Neural progenitor cell (in vitro differentiated cells): ENCODE measurements around the gene RXRA. TPM values are rescaled to one million over a fixed set of nuclear protein-coding genes. Genes with fewer than 3 reads are reported as not detected.

Source experiments
- DNase-seq: peaks from one replicate; pipeline ENCODE4 v3.0.0-alpha.2; 2016; ENCODE audit warnings: low spot score
- H2AFZ ChIP-seq: fragments of 200-600 bp; sonication (generic); replicated peaks from 2 replicates; pipeline ENCODE4 v1.6.1; 2016; ENCODE audit warnings: antibody characterized with exemption
- H3F3A ChIP-seq: fragments of 200-600 bp; sonication (generic); 2 replicates; pipeline ENCODE4 v1.6.1; 2016; ENCODE audit warnings: antibody characterized with exemption, low read depth
- H3K27ac ChIP-seq: fragments of 200-600 bp; sonication (generic); 2 replicates; pipeline ENCODE4 v1.5.1; 2016; ENCODE audit warnings: mild to moderate bottlenecking
- H3K27me3 ChIP-seq: fragments of 200-600 bp; sonication (generic); 2 replicates; pipeline ENCODE4 v1.6.1; 2016; ENCODE audit warnings: mild to moderate bottlenecking, moderate library complexity
- H3K36me3 ChIP-seq: fragments of 200-600 bp; sonication (generic); 2 replicates; pipeline ENCODE4 v1.5.1; 2016
- H3K4me1 ChIP-seq: fragments of 200-600 bp; sonication (generic); 2 replicates; pipeline ENCODE4 v1.6.1; 2016; ENCODE audit warnings: mixed run types
- H3K4me2 ChIP-seq: fragments of 200-600 bp; sonication (generic); 2 replicates; pipeline ENCODE4 v1.6.1; 2016
- H3K4me3 ChIP-seq: fragments of 200-600 bp; sonication (generic); 2 replicates; pipeline ENCODE4 v1.5.1; 2016
- H3K79me2 ChIP-seq: fragments of 200-600 bp; sonication (generic); 2 replicates; pipeline ENCODE4 v1.6.1; 2016; ENCODE audit warnings: low read depth
- H3K9ac ChIP-seq: fragments of 200-600 bp; sonication (generic); 2 replicates; pipeline ENCODE4 v1.6.1; 2016
- H3K9me3 ChIP-seq: fragments of 200-600 bp; sonication (generic); 2 replicates; pipeline ENCODE4 v1.5.1; 2016; ENCODE audit warnings: low read depth
- H4K20me1 ChIP-seq: fragments of 200-600 bp; sonication (generic); 2 replicates; pipeline ENCODE4 v1.6.1; 2016; ENCODE audit warnings: low read depth
- H3K27ac Mint-ChIP-seq: 3 replicates; pipeline ENCODE4 v1.8.0; 2021; ENCODE audit warnings: mixed read lengths
- H3K27me3 Mint-ChIP-seq: 2 replicates; pipeline ENCODE4 v1.8.0; 2022; ENCODE audit warnings: low read depth, mild to moderate bottlenecking, inconsistent platforms, moderate library complexity, mixed read lengths; ENCODE audit not compliant: insufficient read depth
- H3K36me3 Mint-ChIP-seq: 3 replicates; pipeline ENCODE4 v1.8.0; 2021; ENCODE audit warnings: mixed read lengths
- H3K4me1 Mint-ChIP-seq: 3 replicates; pipeline ENCODE4 v1.8.0; 2021; ENCODE audit warnings: mixed read lengths
- H3K4me3 Mint-ChIP-seq: 3 replicates; pipeline ENCODE4 v1.8.0; 2021; ENCODE audit warnings: mild to moderate bottlenecking, moderate library complexity, mixed read lengths
- H3K9me3 Mint-ChIP-seq: 3 replicates; pipeline ENCODE4 v1.8.0; 2020; ENCODE audit warnings: mixed read lengths
- EZH2 ChIP-seq: fragments of 200-600 bp; sonication (generic); IDR thresholded peaks from 2 replicates; pipeline ENCODE4 v1.6.1; 2017; ENCODE audit warnings: antibody characterized with exemption, mild to moderate bottlenecking, moderate library complexity
- EZH2phosphoT487 ChIP-seq: fragments of 200-600 bp; sonication (generic); IDR thresholded peaks from 2 replicates; pipeline ENCODE4 v1.6.1; 2017; ENCODE audit warnings: antibody characterized with exemption
- total RNA-seq: library from RNA; depleted of rRNA; stranded (reverse); fragments of >200 nt; gene quantifications from 2 replicates; pipeline ENCODE4 v1.2.3, GENCODE V29; 2015; ENCODE audit warnings: low replicate concordance
- TF ChIP-seq, protein P1 (sequence below): fragments of 200-600 bp; sonication (generic); IDR thresholded peaks from 2 replicates; pipeline ENCODE4 v1.5.1; 2017; ENCODE audit warnings: antibody characterized with exemption, mild to moderate bottlenecking

RXRA gene
- total RNA-seq, 1 donor from 2014 or later, result 11.6 TPM

DNA sequence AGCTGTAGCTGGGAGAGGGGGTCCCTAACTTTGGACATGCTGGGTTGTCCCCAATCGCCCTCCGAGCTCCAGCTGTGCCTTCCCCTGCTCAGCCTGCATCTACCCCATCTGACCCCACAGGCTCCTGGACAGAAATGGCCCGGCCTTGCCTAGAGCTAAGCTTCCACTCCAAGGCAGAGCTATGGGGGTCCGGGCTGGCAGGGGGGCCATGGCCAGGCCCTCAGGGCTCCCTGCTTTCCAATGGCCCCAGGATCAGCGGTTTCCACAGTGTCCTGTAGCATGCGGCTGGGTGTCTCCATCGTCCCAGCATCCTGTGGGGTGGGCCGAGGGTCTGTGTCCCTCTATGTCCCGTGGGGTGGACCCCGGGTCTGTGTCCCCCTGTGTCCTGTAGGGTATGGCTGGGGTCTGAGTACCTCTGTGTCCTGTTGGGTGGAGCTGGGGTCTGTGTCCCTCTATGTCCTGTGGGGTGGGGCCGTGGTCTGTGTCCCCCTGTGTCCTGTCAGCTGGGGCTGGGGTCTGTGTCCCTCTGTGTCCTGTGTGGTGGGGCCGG, 130.6 kb downstream of the RXRA start:
- Mint-ChIP-seq H3K4me3 (no peak overlapping the region), H3K27ac (no peak overlapping the region), H3K36me3 (no peaks in the 10 kb centered on the region), H3K9me3 (no peaks in the 10 kb centered on the region), H3K27me3 (peaks cover 10% of the 10 kb centered on the region), H3K4me1 (peaks cover 14% of the 10 kb centered on the region)
- Histone ChIP-seq H3K4me3 (no peak overlapping the region), H3K27me3 (no peaks in the 10 kb centered on the region), H3K4me2 (no peak overlapping the region), H3K36me3 (no peaks in the 10 kb centered on the region), H4K20me1 (no peaks in the 10 kb centered on the region), H2AFZ (no peak overlapping the region), H3K27ac (no peak overlapping the region), H3F3A (no peaks in the 10 kb centered on the region), H3K9me3 (no peaks in the 10 kb centered on the region), H3K79me2 (no peaks in the 10 kb centered on the region), H3K4me1 (no peaks in the 10 kb centered on the region), H3K9ac (no peak overlapping the region)
- TF ChIP-seq, protein P1, sequence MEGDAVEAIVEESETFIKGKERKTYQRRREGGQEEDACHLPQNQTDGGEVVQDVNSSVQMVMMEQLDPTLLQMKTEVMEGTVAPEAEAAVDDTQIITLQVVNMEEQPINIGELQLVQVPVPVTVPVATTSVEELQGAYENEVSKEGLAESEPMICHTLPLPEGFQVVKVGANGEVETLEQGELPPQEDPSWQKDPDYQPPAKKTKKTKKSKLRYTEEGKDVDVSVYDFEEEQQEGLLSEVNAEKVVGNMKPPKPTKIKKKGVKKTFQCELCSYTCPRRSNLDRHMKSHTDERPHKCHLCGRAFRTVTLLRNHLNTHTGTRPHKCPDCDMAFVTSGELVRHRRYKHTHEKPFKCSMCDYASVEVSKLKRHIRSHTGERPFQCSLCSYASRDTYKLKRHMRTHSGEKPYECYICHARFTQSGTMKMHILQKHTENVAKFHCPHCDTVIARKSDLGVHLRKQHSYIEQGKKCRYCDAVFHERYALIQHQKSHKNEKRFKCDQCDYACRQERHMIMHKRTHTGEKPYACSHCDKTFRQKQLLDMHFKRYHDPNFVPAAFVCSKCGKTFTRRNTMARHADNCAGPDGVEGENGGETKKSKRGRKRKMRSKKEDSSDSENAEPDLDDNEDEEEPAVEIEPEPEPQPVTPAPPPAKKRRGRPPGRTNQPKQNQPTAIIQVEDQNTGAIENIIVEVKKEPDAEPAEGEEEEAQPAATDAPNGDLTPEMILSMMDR, result no peak
- TF ChIP-seq EZH2phosphoT487, result no peak
- no peak for TF ChIP-seq EZH2
- DNase-seq, result no peak

DNA sequence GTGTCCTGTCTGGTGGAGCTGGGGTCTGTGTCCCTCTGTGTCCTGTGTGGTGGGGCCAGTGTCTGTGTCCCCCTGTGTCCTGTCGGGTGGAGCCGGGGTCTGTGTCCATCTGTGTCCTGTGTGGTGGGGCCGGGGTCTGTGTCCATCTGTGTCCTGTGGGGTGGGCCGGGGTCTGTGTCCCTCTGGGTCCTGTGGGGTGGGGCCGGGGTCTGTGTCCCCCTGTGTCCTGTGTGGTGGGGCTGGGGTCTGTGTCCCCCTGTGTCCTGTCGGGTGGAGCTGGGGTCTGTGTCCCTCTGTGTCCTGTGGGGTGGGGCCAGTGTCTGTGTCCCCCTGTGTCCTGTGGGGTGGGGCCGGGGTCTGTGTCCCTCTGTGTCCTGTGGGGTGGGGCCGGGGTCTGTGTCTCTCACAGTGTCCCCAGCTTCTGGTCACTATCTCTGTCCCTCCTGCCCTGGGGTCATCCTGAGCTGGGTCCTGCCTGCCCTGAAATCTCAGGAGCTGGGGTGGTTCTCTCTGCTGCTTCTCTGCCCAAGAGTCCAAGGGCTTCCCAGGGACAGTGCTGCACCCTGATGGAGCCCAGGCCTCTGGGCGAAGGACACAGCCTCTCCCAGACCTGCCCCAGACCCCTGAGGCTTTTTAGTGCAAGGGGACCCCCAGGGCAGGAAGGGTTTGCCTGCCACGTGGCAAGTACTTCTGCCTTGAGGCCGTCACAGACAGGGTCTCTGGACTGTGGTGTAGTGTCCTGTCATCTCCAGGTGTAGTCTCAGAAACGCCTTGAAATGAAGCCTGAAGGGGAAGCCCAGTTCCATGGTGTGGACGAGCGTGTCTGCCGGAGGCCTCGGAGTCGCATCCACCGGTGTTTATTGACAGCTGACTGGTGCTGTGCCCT, 131.3 kb downstream of the RXRA start:
- Histone ChIP-seq H3K27me3 (no peaks in the 10 kb centered on the region), H3K4me2 (no peak overlapping the region), H3K27ac (no peak overlapping the region), H3F3A (no peaks in the 10 kb centered on the region), H3K79me2 (no peaks in the 10 kb centered on the region), H3K9ac (no peak overlapping the region), H3K9me3 (no peaks in the 10 kb centered on the region), H3K36me3 (no peaks in the 10 kb centered on the region), H2AFZ (no peak overlapping the region), H4K20me1 (no peaks in the 10 kb centered on the region), H3K4me3 (no peak overlapping the region), H3K4me1 (peaks cover 5% of the 10 kb centered on the region)
- no peak for DNase-seq
- Mint-ChIP-seq H3K4me1 (peaks cover 17% of the 10 kb centered on the region), H3K9me3 (no peaks in the 10 kb centered on the region), H3K4me3 (no peak overlapping the region), H3K27ac (no peak overlapping the region), H3K36me3 (no peaks in the 10 kb centered on the region), H3K27me3 (peaks cover 8% of the 10 kb centered on the region)
- TF ChIP-seq EZH2 (no peak), EZH2phosphoT487 (no peak)
- TF ChIP-seq, protein P1, result no peak

DNA sequence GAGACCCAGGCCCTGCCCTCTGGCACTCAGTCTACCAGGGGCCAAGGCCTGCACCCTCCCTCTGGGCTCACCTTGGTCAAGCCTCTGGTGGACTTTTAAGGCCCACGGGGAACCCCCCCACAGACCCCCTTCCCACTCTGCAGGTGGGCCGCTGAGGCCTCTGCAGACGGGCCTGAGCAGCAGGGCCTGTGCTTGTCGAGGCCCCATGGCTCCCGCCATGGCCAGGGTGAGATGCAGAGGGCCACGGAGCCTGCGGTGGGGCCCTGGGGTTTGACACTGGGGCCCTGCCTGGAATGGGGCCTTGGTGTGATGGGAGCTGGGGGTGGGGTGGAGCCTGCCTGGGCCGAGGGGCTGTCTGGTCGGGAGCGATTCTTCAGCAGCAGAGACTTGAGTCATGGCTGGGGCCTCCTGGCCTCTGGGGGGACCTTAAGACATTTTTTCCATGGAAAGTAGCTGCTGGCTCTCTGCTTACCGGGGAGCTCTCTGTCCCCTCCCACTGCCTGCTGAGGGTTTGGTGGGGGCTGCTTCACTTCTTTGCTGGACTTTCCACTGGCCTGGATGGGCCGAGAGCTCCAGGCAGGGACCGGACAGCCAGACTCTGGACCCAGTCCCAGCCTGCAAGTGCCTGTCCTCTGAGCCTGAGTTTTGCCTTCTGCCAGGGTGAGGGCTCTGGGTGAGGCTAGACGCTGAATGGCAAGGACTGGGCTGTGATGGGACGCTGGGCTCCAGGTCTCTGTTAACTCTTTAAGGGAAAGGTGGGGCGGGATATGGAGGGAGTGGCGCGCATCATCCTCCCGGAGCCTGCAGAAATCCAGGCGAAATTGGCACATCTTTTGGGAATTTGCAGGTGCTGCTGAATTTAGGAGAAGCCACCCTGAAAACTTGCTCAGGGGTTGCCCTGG, 132.2 kb downstream of the RXRA start:
- no peak overlapping the region for H3K9ac ChIP-seq

More for the DNA sequence above, 132.2 kb downstream of the RXRA start:
- H2AFZ ChIP-seq, result no peak overlapping the region
- Mint-ChIP-seq H3K27ac (peak overlapping the region; percentile 81), H3K36me3 (no peaks in the 10 kb centered on the region), H3K9me3 (no peaks in the 10 kb centered on the region), H3K4me3 (no peak overlapping the region), H3K27me3 (peaks cover 6% of the 10 kb centered on the region), H3K4me1 (peaks cover 25% of the 10 kb centered on the region)
- peaks cover 9% of the 10 kb centered on the region for H3K4me1 ChIP-seq
- TF ChIP-seq, protein P1, result no peak
- no peak for TF ChIP-seq EZH2
- TF ChIP-seq EZH2phosphoT487, result no peak
- no peak overlapping the region for H3K27ac ChIP-seq
- no peak overlapping the region for H3K4me2 ChIP-seq
- no peak overlapping the region for H3K4me3 ChIP-seq
- H3F3A ChIP-seq, result no peaks in the 10 kb centered on the region
- H3K79me2 ChIP-seq, result no peaks in the 10 kb centered on the region
- H3K9me3 ChIP-seq, result no peaks in the 10 kb centered on the region
- no peak for DNase-seq
- no peaks in the 10 kb centered on the region for H4K20me1 ChIP-seq
- no peaks in the 10 kb centered on the region for H3K27me3 ChIP-seq
- no peaks in the 10 kb centered on the region for H3K36me3 ChIP-seq
